ENCODE measurements around the gene ITPR3. TPM values are rescaled to one million over a fixed set of nuclear protein-coding genes. Genes with fewer than 3 reads are reported as not detected.
A peak's percentile ranks its signal among the peaks of the same experiment; 100 is the strongest.
"Not testable (repeated sequence)": the region's sequence is repeated elsewhere in the genome, so short reads cannot be mapped to it uniquely, and the experiment has no call there.

The ITPR3 gene
- total and polyA plus RNA-seq, 4 donors = 6.0 to 11.9 (median 8.7) TPM

DNA sequence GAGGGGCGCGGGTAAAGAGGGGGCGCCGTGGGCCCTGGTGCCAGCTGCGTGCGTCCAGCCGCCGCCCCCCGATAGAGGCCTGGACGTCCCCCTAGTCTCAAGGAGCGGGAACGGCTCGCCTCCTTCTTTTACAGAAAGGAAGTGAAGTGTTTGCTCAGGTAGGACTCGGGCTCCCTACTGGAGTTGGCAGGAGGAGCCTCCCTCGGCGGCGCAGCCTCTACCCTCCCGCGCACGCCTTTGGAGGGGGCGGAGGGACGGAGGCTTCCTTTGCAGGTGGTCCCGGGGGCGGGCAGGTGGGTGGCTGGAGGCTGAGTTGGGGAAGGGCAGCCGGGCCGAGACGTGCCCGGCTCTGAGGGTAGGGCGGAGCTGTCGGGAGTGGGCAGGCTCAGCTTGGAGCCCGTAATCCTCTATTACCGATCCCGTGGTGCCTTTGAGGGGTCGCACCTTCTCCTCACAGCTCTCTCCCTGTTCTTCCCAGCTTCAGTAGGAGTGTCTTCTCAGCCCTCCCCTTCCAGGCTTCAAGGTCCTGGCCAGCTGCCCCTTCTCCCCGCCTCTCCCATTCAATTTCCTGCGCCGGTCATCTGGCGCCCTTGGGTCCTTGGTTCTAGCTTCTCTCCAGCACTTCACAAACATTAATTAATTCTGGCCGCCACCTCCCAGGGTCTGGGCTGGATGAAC, 728 bp downstream of the ITPR3 start:
- H3K4me3 ChIP-seq (ENCODE audit: low read depth, low read length) = peak overlapping the region; percentile 45
- H3K36me3 ChIP-seq (ENCODE audit: control insufficient read depth, insufficient read depth, low read length) = no peaks in the 10 kb centered on the region
- WGBS (ENCODE audit: insufficient coverage) = 8% methylated on average over 37 of the region's 39 CpGs
- H3K27ac ChIP-seq (ENCODE audit: low read depth, low read length) = peak overlapping the region; percentile 68
- no peaks in the 10 kb centered on the region for H3K9me3 ChIP-seq (ENCODE audit: control insufficient read depth, insufficient read depth, low read length)
- peaks cover 48% of the 10 kb centered on the region for H3K27me3 ChIP-seq (ENCODE audit: control insufficient read depth, insufficient read depth, low read length)
- peak in 1 of 6 donors; percentile 30 for DNase-seq (ENCODE audit: low read depth in 4 of 6, low spot score in 6 of 6)
- H3K4me1 ChIP-seq (ENCODE audit: control insufficient read depth, insufficient read depth, low read length) = peaks cover 34% of the 10 kb centered on the region

DNA sequence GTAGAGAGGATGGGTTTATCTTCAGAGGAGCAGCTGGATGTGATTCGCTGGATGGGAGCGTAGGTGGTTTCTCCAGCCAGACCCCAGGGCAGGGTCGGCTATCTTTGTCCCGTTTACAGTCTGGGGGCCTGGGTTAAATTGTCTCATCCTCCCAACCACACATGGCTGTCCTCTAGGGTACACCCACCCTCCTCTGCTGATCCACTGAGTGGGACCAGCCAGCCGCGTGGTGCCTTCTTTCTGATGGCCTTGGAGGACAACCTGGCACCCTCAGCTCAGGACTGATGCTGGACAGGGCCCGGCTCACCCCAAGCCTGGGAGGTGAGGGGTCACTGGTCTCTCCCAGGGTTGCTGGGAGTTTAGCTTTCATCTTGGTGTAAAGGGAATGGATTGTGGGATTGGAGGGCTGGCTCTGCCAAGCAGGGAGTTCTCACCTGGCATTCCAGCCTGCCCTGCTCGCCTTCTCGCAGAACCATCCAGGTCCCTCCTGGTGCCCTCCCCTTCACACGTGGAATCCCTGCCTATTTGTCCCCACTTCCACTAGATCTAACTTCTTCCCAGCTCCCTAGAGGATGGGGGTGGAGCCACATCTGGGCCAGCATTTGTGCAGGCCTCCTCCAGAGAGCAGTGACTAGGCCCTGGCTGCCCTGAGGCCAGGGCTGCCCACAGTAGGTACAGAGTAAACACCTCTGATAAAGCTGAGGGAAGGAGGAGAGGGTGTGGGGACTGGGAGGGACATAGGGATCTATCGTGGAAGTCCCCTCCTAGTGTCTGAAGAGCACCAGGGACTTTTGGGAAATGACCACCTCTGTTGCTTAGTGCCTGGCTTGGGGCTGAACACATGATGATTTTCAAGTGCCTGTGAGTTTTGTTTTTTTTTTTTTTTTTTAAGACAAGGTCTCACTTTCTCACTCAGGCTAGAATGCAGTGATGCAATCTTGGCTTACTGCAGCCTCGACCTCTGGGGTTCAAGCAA, 1.6 kb downstream of the ITPR3 start:
- H3K4me1 ChIP-seq (ENCODE audit: control insufficient read depth, insufficient read depth, low read length) = peaks cover 34% of the 10 kb centered on the region
- peak overlapping the region; percentile 68 for H3K27ac ChIP-seq (ENCODE audit: low read depth, low read length)
- peak overlapping the region; percentile 45 for H3K4me3 ChIP-seq (ENCODE audit: low read depth, low read length)
- no peaks in the 10 kb centered on the region for H3K9me3 ChIP-seq (ENCODE audit: control insufficient read depth, insufficient read depth, low read length)
- peaks cover 48% of the 10 kb centered on the region for H3K27me3 ChIP-seq (ENCODE audit: control insufficient read depth, insufficient read depth, low read length)
- no peaks in the 10 kb centered on the region for H3K36me3 ChIP-seq (ENCODE audit: control insufficient read depth, insufficient read depth, low read length)
- 71% methylated on average over 9 of the region's 12 CpGs for WGBS (ENCODE audit: insufficient coverage)
- DNase-seq (ENCODE audit: low read depth in 4 of 6, low spot score in 6 of 6) = no peak

DNA sequence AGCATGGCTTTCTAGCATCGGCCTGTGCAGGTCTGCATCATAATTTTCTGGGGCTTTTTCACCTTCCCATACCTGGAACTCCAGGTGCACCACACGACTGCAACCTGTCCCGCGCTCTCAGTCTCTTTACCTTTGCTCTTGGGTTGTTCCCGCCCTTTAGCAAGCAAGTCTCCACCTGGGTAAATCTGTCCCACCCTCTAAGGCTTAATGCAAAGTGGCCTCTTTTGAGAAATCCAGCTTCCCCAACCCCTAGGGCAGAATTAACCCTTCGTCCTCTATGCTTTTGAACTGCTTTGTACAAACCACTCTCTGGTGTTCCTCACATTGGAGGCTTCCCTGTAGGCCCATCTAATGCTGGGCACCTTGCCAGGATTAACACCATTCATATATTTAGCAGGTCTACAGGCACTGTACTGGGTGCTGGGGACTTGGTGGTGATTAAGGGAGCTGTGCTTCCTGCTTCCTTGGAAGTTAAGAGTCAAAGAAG, 2.8 kb downstream of the ITPR3 start:
- Histone ChIP-seq H3K4me3 (ENCODE audit: low read depth, low read length) (no peak overlapping the region), H3K36me3 (ENCODE audit: control insufficient read depth, insufficient read depth, low read length) (no peaks in the 10 kb centered on the region), H3K27me3 (ENCODE audit: control insufficient read depth, insufficient read depth, low read length) (peaks cover 46% of the 10 kb centered on the region), H3K4me1 (ENCODE audit: control insufficient read depth, insufficient read depth, low read length) (peaks cover 33% of the 10 kb centered on the region), H3K9me3 (ENCODE audit: control insufficient read depth, insufficient read depth, low read length) (no peaks in the 10 kb centered on the region), H3K27ac (ENCODE audit: low read depth, low read length) (no peak overlapping the region)
- WGBS (ENCODE audit: insufficient coverage) = 75% methylated on average over 5 of the region's 6 CpGs
- DNase-seq (ENCODE audit: low read depth in 4 of 6, low spot score in 6 of 6) = peak in 1 of 6 donors; percentile 72

DNA sequence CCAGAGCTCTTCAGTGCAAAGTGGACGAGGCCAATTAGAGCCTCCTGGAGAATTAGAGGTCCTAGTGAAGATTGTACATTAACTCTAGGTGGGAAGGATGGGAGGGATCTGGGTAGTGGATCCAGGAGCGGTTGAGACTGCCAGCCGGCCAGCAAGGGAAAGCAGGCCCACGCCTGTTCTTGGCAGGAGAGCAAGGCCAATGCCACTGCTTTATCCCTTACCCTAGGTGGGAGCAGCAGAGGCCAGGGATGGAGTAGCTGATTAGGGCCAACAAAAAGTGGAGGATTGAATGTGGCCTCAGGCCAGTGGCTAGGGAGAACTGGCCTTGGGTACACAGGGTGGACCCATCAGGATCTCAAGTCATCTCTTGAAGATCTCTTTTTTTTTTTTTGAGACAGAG, 3.7 kb downstream of the ITPR3 start:
- DNase-seq (ENCODE audit: low read depth in 4 of 6, low spot score in 6 of 6) = no peak
- no peak overlapping the region for H3K27ac ChIP-seq (ENCODE audit: low read depth, low read length)
- H3K27me3 ChIP-seq (ENCODE audit: control insufficient read depth, insufficient read depth, low read length) = peaks cover 40% of the 10 kb centered on the region
- no peak overlapping the region for H3K4me3 ChIP-seq (ENCODE audit: low read depth, low read length)
- peaks cover 27% of the 10 kb centered on the region for H3K4me1 ChIP-seq (ENCODE audit: control insufficient read depth, insufficient read depth, low read length)
- no peaks in the 10 kb centered on the region for H3K9me3 ChIP-seq (ENCODE audit: control insufficient read depth, insufficient read depth, low read length)
- WGBS (ENCODE audit: insufficient coverage) = 84% methylated on average over 3 of the region's 4 CpGs
- H3K36me3 ChIP-seq (ENCODE audit: control insufficient read depth, insufficient read depth, low read length) = no peaks in the 10 kb centered on the region

DNA sequence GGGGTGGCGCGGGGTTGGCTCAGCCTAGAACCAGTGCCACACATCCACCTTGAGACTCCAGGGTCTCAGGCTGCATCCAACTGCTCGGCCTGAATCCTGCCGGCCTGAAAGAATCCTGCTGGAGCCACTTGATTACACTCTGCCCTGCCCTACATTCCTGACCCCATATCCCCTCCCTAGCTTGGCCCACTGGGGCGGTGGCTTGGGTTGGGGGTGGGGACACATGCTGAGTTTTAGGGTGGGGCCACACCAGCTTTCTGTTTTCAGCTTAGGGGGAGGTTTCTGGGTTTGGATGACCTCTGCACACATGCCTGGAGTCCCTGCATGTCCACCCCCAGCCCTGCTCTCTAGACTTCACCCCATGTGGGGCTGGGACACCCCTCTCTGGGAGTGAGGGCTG, 6.8 kb downstream of the ITPR3 start:
- Histone ChIP-seq H3K36me3 (ENCODE audit: control insufficient read depth, insufficient read depth, low read length) (no peaks in the 10 kb centered on the region), H3K27ac (ENCODE audit: low read depth, low read length) (peak overlapping the region; percentile 16), H3K9me3 (ENCODE audit: control insufficient read depth, insufficient read depth, low read length) (no peaks in the 10 kb centered on the region), H3K4me1 (ENCODE audit: control insufficient read depth, insufficient read depth, low read length) (peaks cover 1% of the 10 kb centered on the region), H3K27me3 (ENCODE audit: control insufficient read depth, insufficient read depth, low read length) (peaks cover 13% of the 10 kb centered on the region), H3K4me3 (ENCODE audit: low read depth, low read length) (no peak overlapping the region)
- 82% methylated on average over 2 of the region's 5 CpGs for WGBS (ENCODE audit: insufficient coverage)
- no peak for DNase-seq (ENCODE audit: low read depth in 4 of 6, low spot score in 6 of 6)

DNA sequence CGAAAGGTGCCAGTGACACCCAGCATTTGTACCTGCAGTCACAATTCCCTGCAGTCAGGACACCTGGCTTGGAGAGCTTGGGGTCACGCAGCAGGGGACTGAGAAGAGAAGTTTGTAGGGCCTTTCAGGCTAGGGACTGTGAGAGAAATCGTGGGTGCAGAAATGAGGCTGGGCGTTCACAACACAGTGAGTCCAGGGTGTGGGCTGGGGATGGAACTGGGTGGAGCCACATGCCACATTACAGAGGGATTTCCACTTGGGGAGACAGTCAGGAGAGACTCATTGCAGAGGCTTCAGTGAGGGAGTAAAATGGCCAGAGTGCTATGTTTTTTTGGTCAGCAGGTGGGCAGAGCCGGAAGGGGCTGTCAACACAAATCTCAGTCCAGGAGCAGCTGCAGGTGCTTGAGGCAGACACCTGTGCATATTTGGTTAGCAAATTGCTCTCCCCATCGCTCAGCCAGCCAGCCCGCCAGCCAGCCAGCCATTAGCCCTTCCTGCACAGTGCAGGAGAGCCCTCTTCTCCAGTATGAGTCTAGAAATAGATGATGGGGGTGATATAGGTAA, 7.4 kb downstream of the ITPR3 start:
- Histone ChIP-seq H3K4me3 (ENCODE audit: low read depth, low read length) (no peak overlapping the region), H3K4me1 (ENCODE audit: control insufficient read depth, insufficient read depth, low read length) (peaks cover 6% of the 10 kb centered on the region), H3K36me3 (ENCODE audit: control insufficient read depth, insufficient read depth, low read length) (no peaks in the 10 kb centered on the region), H3K9me3 (ENCODE audit: control insufficient read depth, insufficient read depth, low read length) (no peaks in the 10 kb centered on the region), H3K27me3 (ENCODE audit: control insufficient read depth, insufficient read depth, low read length) (peaks cover 10% of the 10 kb centered on the region), H3K27ac (ENCODE audit: low read depth, low read length) (peak overlapping the region; percentile 16)
- DNase-seq (ENCODE audit: low read depth in 4 of 6, low spot score in 6 of 6) = no peak
- 85% methylated on average over 5 of the region's 7 CpGs for WGBS (ENCODE audit: insufficient coverage)

DNA sequence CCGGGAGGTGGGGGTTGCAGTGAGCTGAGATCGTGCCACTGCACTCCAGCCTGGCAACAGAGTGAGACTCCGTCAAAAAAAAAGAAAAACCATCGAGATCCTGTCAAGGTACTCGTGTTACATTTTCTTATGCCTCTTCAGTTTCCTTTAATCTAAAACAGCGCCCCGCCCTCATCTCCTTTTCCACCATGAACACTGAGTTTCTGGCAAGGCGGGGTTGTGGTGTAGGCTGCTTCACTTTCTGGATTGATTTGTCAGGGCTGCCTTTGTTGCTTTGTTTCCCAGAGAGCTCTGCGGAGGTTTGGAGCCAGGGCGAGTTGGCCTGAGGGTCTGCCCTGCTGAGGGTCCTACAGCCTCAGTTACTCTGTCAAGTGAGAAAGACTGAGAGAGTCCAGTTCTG, 8.9 kb downstream of the ITPR3 start:
- Histone ChIP-seq H3K27me3 (ENCODE audit: control insufficient read depth, insufficient read depth, low read length) (peaks cover 17% of the 10 kb centered on the region), H3K36me3 (ENCODE audit: control insufficient read depth, insufficient read depth, low read length) (no peaks in the 10 kb centered on the region)
- 70% methylated on average over 4 of the region's 10 CpGs for WGBS (ENCODE audit: insufficient coverage)

DNA sequence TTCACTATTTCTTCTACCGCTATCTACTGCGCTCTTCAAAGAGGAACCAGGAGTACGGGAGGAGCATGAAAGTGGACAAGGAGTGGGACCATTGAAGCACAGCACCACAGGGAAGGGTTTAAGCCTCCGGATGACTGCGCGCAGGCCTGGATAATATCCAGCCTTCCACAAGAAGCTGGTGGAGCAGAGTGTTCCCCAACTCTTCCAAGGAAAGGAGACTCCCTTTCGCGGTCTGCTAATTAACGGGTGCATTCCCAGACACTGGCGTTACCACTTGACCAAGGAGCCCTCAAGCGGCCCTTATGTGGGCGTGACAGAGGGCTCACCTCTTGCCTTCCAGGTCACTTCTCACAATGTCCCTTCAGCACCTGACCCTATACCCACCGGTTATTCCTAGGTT, 10.4 kb downstream of the ITPR3 start:
- Histone ChIP-seq H3K27me3 (ENCODE audit: control insufficient read depth, insufficient read depth, low read length) (peaks cover 22% of the 10 kb centered on the region), H3K4me1 (ENCODE audit: control insufficient read depth, insufficient read depth, low read length) (peaks cover 20% of the 10 kb centered on the region)
- not testable (repeated sequence) for DNase-seq (ENCODE audit: low read depth in 4 of 6, low spot score in 6 of 6); H3K9me3 ChIP-seq (ENCODE audit: control insufficient read depth, insufficient read depth, low read length); H3K4me3 ChIP-seq (ENCODE audit: low read depth, low read length); H3K27ac ChIP-seq (ENCODE audit: low read depth, low read length); H3K36me3 ChIP-seq (ENCODE audit: control insufficient read depth, insufficient read depth, low read length)
- WGBS (ENCODE audit: insufficient coverage) = 91% methylated on average over 4 of the region's 13 CpGs

More for the DNA sequence above, 8.9 kb downstream of the ITPR3 start:
- Histone ChIP-seq H3K4me3 (ENCODE audit: low read depth, low read length) (no peak overlapping the region), H3K9me3 (ENCODE audit: control insufficient read depth, insufficient read depth, low read length) (no peaks in the 10 kb centered on the region), H3K4me1 (ENCODE audit: control insufficient read depth, insufficient read depth, low read length) (peaks cover 20% of the 10 kb centered on the region), H3K27ac (ENCODE audit: low read depth, low read length) (no peak overlapping the region)
- no peak for DNase-seq (ENCODE audit: low read depth in 4 of 6, low spot score in 6 of 6)

DNA sequence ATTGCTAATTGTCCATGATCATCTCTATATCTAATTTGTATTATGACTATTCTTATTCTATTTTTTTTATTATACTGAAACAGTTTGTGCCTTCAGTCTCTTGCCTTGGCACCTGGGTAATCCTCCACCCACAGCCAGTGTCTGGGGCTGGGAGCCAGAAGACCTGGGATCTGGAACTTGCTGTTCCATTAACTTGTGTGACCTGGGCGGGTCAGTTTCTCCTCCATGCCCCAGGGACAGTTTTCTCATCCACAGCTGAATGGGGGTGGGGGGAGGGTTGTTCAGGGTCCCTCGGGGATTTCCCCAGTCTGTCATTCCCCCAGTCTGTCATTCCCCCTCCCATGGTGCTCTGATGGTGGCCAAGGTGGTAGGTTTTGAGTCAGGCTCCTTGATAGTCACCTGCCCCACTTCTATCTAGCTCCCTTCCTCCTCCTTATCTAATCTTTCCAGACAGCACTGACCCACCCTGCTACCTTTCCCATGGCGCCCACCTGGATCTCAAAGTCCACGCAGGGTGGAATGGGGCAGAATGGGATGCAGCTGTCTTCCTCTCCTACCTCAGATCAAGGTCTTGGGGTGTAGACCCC, 10.9 kb downstream of the ITPR3 start:
- H3K4me1 ChIP-seq (ENCODE audit: control insufficient read depth, insufficient read depth, low read length) = peaks cover 20% of the 10 kb centered on the region
- H3K27ac ChIP-seq (ENCODE audit: low read depth, low read length) = no peak overlapping the region
- WGBS (ENCODE audit: insufficient coverage) = 83% methylated on average over 1 of the region's 4 CpGs
- DNase-seq (ENCODE audit: low read depth in 4 of 6, low spot score in 6 of 6) = no peak
- H3K36me3 ChIP-seq (ENCODE audit: control insufficient read depth, insufficient read depth, low read length) = no peaks in the 10 kb centered on the region
- no peak overlapping the region for H3K4me3 ChIP-seq (ENCODE audit: low read depth, low read length)
- H3K27me3 ChIP-seq (ENCODE audit: control insufficient read depth, insufficient read depth, low read length) = peaks cover 26% of the 10 kb centered on the region
- no peaks in the 10 kb centered on the region for H3K9me3 ChIP-seq (ENCODE audit: control insufficient read depth, insufficient read depth, low read length)
